HG03460 (cell line): ENCODE data around the gene MTR.
"Not testable (repeated sequence)": the region's sequence is repeated elsewhere in the genome, so short reads cannot be mapped to it uniquely, and the experiment has no call there.

ENCODE experiments used
- ATAC-seq: cut with Tn5 transposase; IDR thresholded peaks from one replicate; pipeline ENCODE4 v1.9.1; 2021; ENCODE audit not compliant: unreplicated experiment

MTR gene

DNA sequence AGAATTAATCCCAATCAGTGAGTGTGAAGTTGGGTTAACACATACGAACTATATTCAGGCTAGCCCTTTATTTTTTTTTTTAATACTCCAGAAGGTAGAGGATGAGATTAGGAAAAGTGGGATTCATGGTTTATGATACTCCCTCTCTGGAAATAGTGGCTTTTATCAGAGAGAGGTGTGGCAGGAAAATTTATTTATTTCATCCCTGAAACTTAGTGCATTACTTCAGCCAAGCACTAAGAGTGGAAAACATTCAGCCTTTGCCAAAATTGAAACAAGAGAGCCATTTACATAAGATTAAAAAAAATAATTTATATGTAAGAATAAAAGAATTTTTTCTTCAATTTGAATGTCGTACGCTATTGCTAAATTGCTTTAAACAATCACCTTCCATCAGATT lies 35.0 kb downstream of the MTR start:
- ATAC-seq = no peak

GRCh38 chr1:236830560-236830959 lies 35.5 kb downstream of the MTR start:
- no peak for ATAC-seq

DNA sequence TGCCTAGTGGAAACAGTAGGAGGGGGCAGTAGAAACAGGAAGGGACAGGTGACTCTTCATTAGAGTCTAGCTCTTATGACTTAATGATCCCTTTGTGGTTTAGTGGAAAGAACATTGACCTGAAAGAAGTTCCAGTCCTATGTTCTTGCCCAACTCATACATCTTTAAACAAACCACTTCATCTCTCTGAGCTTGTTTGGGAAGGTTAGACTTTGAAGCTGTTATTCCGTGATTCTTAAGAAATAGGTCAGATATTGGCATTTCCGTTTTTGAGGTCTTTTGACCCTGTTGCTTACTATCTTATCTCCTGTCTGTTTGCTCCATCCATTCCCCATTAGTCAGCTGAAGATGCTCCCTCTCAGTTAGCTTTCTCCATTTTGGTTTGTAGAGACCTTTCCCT lies 38.5 kb downstream of the MTR start:
- no peak for ATAC-seq

DNA sequence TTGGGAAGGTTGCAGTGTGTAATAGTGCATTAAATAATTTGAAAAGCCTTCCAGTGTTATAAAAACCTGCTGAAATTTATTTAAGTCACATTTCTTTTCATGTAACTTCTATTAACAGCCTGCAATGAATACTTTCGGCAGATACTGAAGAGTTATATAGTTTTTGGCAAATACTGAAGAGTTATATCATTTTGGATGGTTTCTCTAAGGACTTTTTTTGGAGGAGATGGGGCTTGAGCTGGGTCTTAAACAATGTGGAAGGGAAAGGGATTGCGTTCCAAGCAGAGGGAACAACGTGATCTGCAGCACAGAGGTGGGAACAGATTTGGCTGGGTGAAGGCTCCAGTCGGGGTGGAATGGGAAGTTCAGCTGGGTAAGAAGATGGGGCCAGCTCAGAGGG lies 39.8 kb downstream of the MTR start:
- no peak for ATAC-seq

DNA sequence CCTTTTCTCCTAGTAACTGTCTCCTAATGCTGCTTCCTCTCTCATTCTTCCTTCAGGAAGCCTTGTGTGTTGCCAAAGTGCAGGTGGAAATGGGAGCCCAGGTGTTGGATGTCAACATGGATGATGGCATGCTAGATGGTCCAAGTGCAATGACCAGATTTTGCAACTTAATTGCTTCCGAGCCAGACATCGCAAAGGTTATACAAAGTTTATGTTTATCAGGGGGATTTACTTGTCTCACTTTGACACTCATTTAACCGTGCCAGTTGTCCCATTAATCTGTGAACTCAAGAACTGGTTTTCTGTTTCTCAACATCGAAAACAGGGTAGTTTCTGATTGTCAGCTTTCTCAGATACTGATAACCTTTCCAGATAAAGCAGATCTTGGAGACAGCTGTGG lies 40.4 kb downstream of the MTR start:
- ATAC-seq = no peak

GRCh38 chr1:236836157-236836556 lies 41.1 kb downstream of the MTR start:
- no peak for ATAC-seq

DNA sequence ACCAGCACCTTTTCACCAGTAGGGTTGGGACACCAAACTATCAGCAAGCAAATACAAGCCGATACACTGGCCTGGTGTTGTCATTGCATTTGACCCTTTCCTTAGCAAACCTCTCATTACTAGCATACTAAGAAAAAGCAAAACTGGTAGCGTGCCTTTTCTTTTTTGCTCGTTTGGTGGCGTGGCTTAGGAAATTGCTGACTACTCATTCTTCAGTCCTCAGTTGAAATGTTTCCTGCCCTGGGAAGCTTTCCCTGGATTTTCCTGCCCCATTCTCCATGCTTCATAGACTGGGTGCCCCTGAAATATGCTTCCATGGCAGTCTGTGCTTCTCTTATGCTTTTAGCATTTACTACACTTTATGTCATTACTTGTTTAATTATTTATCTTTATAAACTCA lies 42.0 kb downstream of the MTR start:
- no peak for ATAC-seq

DNA sequence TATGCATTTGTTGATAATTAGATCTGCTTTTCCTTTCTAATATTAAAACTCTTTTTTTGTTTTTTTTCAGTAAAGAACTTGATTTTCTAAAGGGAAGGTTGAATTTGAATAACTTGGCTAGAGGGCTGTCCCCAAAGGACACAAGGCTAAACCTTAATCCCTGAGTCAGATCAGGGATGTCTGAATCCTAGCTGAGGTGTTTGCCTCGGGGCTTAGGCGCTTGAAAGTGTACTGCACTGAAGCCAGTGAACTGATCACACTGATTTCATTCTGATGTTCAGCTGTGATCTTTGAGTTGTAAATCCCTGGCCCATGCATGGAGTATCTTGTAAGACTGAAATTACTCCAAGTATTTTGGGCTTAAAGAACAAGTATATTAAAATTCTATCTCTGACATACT lies 42.8 kb downstream of the MTR start:
- no peak for ATAC-seq

DNA sequence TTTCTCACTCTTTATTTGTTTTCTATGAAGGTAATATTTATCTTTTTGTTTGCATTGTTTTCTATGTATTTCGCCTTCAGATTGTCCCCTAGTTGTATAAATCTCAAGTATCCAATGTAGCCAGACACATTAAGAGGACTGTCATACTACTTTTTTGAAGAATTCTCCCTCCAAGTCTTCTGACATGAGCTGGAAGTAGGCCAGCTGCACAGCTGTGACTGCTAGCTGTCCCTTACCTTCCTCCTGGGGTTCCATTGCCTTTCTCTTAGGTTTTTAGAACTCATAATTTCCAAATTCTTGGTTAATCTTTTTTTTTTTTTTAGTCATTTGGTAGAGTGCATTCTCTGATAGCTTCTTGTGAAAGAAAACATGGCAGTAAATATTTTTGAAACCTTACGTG lies 46.2 kb downstream of the MTR start:
- ATAC-seq = no peak

DNA sequence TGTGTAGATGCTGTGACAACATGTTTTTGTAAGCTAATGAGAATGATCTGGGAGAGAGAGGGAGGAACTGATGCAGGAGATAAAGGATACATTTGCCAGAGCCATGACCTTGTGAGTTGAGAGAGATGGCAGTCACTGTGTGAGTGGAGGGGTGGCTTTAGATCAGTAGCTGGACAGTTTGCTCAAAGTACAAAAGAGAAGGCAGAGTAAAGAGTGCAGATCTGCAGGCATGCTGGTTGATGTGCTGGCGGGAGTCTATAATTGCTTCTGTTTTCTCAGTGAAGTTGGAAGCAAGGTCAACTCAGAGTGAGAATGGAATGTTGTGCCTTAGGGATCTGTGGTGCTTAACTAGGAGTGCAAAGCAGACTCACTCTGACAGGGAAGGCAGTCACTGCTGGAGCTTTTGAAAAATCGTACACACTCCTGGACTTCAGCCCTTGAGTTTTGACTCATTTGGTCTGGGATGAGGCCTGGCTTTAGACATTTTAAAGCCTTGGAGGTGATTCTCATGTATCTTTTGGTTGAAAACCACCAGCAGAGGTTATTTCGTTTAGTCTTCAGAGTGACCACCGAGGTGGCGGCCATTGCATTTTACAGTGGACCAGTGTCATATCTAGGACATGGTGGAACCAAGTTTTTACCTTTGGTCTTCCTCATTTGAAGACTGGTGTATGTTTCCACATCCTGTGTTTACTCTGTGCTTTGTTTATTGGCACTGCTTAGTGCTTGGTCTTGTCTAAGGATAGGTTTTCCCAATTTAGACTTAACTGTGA lies 49.6 kb downstream of the MTR start:
- no peak for ATAC-seq

- no peak for ATAC-seq
Observed at GRCh38 chr1:236845830-236846229, 50.7 kb downstream of the MTR start.

GRCh38 chr1:236848274-236848923 lies 53.3 kb downstream of the MTR start:
- no peak for ATAC-seq

GRCh38 chr1:236850077-236850979 lies 55.2 kb downstream of the MTR start:
- no peak for ATAC-seq

GRCh38 chr1:236851871-236852270 lies 56.8 kb downstream of the MTR start:
- no peak for ATAC-seq

DNA sequence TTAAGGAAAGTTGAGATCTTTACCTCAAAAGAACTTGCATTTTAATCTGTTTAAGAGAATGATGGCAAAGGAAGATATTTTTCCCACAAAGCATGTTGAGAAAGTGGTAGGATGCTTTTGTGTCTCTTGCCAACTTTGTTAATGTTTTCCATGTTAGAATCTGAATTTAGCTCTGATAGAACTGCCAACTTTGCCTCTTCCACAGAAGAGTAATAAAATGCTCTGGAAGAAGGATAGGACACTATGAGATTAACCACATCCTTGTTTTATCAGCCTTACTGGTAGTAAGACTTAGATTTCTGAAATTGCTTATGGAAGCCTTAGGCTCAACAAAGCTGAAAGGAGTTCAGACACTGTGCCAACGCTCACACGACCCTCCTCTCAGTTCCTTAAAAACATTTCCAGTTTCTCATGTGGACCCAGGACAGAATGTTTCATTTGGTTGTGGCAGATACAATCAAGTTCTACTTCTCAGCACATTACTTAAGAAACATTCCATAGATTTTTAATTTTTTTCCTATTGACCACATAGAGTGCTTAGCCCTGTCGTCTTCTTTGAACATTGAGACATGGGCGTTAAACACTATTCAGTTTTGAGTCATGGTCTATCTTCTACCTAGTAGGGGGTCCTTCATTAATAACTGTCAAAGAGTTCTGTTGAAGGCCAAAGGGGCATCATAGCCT lies 59.0 kb downstream of the MTR start:
- no peak for ATAC-seq

GRCh38 chr1:236854605-236854983 lies 59.5 kb downstream of the MTR start:
- no peak for ATAC-seq

DNA sequence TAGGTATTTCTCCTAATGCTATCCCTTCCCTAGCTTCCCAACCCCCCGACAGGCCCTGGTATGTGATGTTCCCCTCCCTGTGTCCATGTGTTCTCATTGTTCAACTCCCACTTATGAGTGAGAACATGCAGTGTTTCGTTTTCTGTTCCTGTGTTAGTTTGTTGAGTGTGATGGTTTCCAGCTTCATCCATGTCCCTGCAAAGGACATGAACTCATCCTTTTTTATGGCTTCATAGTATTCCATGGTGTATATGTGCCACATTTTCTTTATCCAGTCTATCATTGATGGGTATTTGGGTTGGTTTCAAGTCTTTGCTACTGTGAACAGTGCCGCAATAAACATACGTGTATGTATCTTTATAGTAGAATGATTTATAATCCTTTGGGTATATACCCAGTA lies 61.6 kb downstream of the MTR start:
- ATAC-seq = not testable (repeated sequence)

GRCh38 chr1:236858165-236858564 lies 63.1 kb downstream of the MTR start:
- ATAC-seq = no peak

GRCh38 chr1:236860101-236860500 lies 65.0 kb downstream of the MTR start:
- no peak for ATAC-seq

DNA sequence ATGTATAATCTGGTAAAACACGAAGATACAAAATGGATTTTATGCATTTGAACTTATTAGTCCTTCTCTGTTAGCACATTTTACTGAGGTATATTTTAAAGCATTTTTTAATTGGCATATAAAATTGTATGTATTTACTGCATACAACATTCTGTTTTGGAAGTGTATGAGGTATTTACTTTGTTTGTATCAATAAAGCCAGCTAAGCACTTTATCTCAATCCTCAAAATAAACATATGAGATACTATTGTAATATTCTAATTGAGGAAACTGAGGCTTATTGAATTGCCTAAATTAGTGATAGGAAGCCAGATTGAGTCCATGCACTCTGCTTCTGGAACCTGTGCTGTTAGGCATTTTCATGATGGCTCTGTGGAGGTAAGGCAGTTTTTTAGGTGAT lies 65.6 kb downstream of the MTR start:
- no peak for ATAC-seq

DNA sequence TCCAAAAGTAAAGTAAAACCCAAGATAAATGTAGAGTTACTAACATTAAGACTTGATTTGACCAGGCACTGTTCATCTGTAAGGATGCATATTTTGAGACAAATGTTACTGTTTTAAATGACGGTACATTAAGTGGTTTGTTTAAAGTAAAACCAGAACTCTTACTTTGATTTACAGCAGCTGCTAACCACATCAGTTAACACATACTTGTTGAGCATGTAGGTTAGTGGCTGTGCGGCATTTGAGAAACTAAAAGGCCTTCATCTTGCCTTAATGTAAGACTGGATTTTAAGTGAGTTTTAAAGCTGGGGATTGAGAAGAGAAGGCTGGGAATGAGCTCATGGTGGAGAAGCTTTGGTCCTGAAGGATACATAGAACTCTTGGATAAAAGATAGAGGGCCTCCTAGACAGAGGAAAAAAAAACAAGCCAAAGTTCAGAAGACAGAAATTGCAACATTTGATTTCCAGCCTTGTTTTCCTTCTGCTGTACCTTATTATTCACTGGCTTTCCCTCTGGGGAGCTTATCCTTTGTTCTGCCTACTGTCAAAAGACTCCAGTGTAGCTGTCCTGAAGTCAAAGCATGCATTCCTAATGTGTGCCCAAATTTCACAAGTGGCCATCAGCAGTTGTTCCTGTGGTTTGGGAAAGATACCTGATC lies 66.6 kb downstream of the MTR start:
- no peak for ATAC-seq
